GM12801 (cell line): ENCODE measurements around the gene SS18L1.

Experiments
- TF ChIP-seq, protein P1 (sequence below): IDR thresholded peaks from one replicate; pipeline ENCODE4 v1.5.1; 2011; ENCODE audit warnings: control low read depth; ENCODE audit not compliant: insufficient read length; ENCODE audit errors: extremely low read depth

Gene SS18L1

DNA sequence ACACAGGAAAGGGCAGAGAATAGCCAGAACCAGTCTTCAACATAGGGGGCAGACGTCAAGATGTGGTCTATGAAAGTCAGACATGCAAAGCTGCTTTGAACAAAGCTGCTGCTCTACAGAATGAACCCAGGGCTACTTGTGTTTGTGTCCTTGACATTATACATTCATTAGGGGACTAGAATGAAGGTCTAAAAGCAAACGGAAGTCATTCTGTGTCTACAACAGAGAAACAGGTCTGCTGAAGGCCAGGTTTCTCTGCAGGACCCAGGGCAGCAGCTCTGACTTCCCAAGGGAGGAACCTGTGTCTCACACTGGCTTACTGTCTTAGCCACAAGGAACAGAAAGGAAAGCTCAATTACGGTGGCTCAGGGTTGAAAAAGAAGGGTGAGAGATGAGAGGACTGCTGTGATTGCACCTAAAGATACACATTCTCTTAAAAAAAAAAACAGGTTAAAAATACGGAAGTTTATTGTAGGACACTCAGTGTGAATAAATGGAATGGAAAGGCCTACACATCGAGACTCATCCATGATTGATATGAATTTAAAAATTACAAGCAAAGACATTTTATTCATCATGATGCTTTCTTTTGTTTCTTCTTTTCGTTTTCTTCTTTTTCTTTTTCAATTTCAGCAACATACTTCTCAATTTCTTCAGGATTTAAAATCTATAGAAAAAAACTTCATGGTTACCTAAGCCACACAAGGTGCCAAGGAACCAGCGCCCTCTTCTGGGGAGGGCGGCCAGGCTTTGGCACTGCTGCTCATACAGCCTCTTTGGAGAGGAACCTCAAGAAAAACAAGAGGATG lies 7.1 kb upstream of the SS18L1 start:
- TF ChIP-seq, protein P1, sequence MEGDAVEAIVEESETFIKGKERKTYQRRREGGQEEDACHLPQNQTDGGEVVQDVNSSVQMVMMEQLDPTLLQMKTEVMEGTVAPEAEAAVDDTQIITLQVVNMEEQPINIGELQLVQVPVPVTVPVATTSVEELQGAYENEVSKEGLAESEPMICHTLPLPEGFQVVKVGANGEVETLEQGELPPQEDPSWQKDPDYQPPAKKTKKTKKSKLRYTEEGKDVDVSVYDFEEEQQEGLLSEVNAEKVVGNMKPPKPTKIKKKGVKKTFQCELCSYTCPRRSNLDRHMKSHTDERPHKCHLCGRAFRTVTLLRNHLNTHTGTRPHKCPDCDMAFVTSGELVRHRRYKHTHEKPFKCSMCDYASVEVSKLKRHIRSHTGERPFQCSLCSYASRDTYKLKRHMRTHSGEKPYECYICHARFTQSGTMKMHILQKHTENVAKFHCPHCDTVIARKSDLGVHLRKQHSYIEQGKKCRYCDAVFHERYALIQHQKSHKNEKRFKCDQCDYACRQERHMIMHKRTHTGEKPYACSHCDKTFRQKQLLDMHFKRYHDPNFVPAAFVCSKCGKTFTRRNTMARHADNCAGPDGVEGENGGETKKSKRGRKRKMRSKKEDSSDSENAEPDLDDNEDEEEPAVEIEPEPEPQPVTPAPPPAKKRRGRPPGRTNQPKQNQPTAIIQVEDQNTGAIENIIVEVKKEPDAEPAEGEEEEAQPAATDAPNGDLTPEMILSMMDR, result no peak

DNA sequence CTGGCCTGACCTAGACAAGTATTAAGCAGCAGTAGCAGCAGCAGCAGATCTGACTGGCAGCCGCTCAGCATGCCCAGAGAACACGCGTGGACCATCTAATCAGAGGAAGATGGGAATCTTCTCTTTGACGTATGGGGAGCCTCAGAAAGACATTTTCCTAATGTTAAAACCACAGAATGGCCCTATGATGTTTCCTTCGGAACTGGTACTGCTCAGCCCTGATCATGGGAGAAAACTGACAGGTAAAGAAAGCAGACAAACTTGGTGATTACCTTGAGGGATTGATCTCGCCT lies 6.5 kb upstream of the SS18L1 start:
- TF ChIP-seq, protein P1, result no peak

DNA sequence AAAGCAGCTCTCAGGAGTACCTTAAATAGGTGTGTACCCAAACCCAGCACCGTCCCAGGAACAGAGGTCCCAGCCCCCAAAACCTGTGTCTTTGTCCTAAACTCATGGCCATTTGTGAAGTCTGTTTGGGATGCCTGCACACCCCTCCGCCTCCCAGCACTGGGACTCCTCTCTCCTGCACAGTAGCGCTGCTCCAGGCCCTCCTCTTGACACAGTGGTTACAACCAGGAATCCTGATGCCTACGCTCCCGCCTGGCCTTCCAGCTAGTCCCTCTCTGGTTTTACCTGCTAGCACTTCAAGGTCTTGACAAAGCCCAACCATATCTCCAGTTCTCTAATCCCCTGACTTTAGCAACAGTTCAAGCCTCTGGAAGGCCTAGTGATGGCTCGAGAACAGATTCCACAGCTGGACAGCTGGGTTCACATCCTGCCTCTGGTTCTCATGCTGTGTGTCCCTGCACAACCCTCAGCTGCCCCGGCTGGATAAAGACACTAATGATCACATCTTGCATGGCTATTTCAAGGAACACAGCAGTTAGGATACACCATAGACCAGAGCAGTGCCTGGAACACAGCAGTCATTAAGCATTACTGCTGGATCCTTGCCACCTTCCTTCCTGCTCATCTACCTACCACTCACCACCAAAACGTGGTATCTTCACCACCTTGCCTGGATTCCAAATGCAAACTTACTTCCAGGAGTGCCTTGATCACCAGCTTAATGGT lies 5.9 kb upstream of the SS18L1 start:
- TF ChIP-seq, protein P1, result no peak

DNA sequence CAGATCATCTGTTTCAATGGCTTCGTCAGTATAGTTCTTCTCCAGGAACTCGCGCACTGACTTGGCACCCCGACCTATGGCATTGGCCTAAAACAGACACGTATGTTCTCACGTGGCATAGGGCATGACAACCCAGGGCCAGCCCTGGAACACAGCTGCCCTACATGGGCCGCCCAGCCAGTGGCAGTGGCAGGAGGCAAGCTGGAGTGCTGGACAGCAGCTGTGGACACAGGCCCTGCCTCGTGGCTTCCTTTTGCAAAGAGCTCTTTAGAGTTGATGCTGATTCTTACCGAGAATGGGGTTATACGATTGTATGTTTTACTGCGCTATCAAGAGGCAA lies 5.4 kb upstream of the SS18L1 start:
- TF ChIP-seq, protein P1, result no peak

DNA sequence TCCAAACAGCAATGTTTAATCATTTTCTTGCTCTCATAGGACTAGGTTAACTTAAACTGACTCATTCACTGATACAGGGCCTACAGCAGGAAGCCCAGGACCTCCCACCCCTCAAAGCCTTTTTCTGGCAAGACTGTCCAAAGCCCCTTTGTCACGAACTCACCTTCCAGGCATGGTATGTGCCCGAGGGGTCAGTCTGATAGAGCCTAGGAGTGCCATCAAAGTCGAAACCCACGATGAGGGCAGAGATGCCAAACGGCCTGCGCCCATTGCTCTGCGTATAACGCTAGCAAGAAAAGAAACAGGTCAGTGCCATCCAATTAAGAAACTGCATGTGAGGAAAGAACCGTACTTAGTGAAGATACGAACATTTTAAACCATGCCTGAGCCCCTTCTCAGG lies 4.7 kb upstream of the SS18L1 start:
- TF ChIP-seq, protein P1, result no peak

DNA sequence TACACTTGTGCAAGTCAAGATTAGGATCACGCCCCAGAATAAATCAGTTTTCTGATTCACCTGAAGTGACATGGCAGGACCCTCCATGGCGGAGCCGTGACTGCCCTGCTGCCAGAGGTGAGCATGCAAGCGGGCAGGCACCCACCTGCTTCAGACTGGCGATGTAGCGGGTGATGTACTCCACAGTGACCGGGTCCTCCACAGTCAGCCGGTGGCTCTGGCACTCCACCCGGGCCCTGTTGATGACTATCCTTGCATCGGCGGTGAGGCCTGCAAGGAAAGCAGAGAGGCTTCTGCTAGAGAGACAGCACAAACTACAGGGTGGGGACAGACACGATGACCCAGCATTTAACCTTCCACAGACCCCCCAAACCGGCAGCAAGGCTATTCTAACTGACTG lies 3.9 kb upstream of the SS18L1 start:
- TF ChIP-seq, protein P1, result no peak

DNA sequence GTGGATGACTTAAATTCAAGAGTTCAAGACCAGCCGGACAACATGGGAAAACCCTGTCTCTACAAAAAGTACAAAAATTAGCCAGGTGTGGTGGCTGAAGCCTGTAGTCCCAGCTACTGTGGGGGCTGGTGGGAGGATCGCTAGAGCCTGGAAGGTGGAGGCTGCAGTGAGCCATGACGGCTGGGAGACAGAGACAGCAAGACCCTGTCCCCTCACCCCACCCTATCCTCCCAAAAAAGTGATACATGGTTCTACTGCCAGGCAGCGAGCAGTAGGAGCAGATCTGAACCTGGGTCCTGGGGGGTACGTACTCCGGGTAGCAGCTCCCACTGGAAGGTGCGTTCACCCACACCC lies 2.5 kb upstream of the SS18L1 start:
- TF ChIP-seq, protein P1, result no peak
